GM23338 (cell line): Measurements from ENCODE around the gene DDA1. TPM values are rescaled to one million over a fixed set of nuclear protein-coding genes. Genes with fewer than 3 reads are reported as not detected.

Experiments used
- ATAC-seq: fragments of 200-7000 bp; cut with Tn5 transposase; 3 replicates; pipeline ENCODE4 v1.9.1; 2020
- DNase-seq: peaks from one replicate; pipeline ENCODE4 v3.0.0-alpha.2; 2015; ENCODE audit warnings: low spot score
- H2AFZ ChIP-seq: fragments of 200-600 bp; sonication (generic); 2 replicates; pipeline ENCODE4 v1.8.0; 2016; ENCODE audit warnings: antibody characterized with exemption, mild to moderate bottlenecking, moderate library complexity
- H3F3A ChIP-seq: fragments of 200-600 bp; sonication (generic); replicated peaks from 2 replicates; pipeline ENCODE4 v1.8.0; 2017; ENCODE audit warnings: antibody characterized with exemption, mixed run types, low read depth
- H3K27ac ChIP-seq: fragments of 200-600 bp; sonication (generic); 2 replicates; pipeline ENCODE4 v1.6.1; 2016; ENCODE audit warnings: low read depth
- H3K27me3 ChIP-seq: fragments of 200-600 bp; sonication (generic); 2 replicates; pipeline ENCODE4 v1.8.0; 2016; ENCODE audit warnings: mild to moderate bottlenecking, mixed run types, moderate library complexity; ENCODE audit not compliant: insufficient read depth
- H3K36me3 ChIP-seq: fragments of 200-600 bp; sonication (generic); 2 replicates; pipeline ENCODE4 v1.8.0; 2016; ENCODE audit warnings: mild to moderate bottlenecking; ENCODE audit not compliant: insufficient read depth
- H3K4me1 ChIP-seq: fragments of 200-600 bp; sonication (generic); 2 replicates; pipeline ENCODE4 v1.8.0; 2016; ENCODE audit warnings: mild to moderate bottlenecking, moderate library complexity; ENCODE audit not compliant: insufficient read depth
- H3K4me2 ChIP-seq: fragments of 200-600 bp; sonication (generic); 2 replicates; pipeline ENCODE4 v1.7.1; 2017; ENCODE audit warnings: mixed run types
- H3K4me3 ChIP-seq: fragments of 200-600 bp; sonication (generic); 2 replicates; pipeline ENCODE4 v1.6.1; 2016; ENCODE audit warnings: mixed run types
- H3K79me2 ChIP-seq: fragments of 200-600 bp; sonication (generic); replicated peaks from 2 replicates; pipeline ENCODE4 v1.8.0; 2017; ENCODE audit warnings: mild to moderate bottlenecking; ENCODE audit not compliant: insufficient read depth
- H3K9me2 ChIP-seq: fragments of 200-600 bp; sonication (generic); 2 replicates; pipeline ENCODE4 v1.8.0; 2017; ENCODE audit not compliant: insufficient read depth
- H4K20me1 ChIP-seq: fragments of 200-600 bp; sonication (generic); replicated peaks from 2 replicates; pipeline ENCODE4 v1.8.0; 2017; ENCODE audit warnings: mild to moderate bottlenecking; ENCODE audit not compliant: insufficient read depth
- H3K27ac Mint-ChIP-seq: 2 replicates; pipeline ENCODE4 v1.8.0; 2020; ENCODE audit warnings: inconsistent platforms, mild to moderate bottlenecking, moderate library complexity, mixed read lengths
- H3K27me3 Mint-ChIP-seq: 3 replicates; pipeline ENCODE4 v1.8.0; 2022; ENCODE audit warnings: low read depth, mild to moderate bottlenecking, moderate library complexity, mixed read lengths, inconsistent platforms; ENCODE audit not compliant: insufficient read depth, poor library complexity
- H3K36me3 Mint-ChIP-seq: 3 replicates; pipeline ENCODE4 v1.8.0; 2021; ENCODE audit warnings: low read depth, mild to moderate bottlenecking, inconsistent platforms, moderate library complexity, mixed read lengths
- H3K4me1 Mint-ChIP-seq: 3 replicates; pipeline ENCODE4 v1.8.0; 2020; ENCODE audit warnings: mild to moderate bottlenecking, inconsistent platforms, mixed read lengths
- H3K4me3 Mint-ChIP-seq: 3 replicates; pipeline ENCODE4 v1.8.0; 2021; ENCODE audit warnings: moderate library complexity, mild to moderate bottlenecking, inconsistent platforms, mixed read lengths
- H3K9me3 Mint-ChIP-seq: 3 replicates; pipeline ENCODE4 v1.8.0; 2020; ENCODE audit warnings: moderate library complexity, mild to moderate bottlenecking, inconsistent platforms, mixed read lengths
- CREB1 ChIP-seq: fragments of 250-450 bp; sonication (Bioruptor Pico); IDR thresholded peaks from 2 replicates; pipeline ENCODE4 v1.5.0; 2020; ENCODE audit warnings: low read depth, mild to moderate bottlenecking, moderate library complexity
- EZH2phosphoT487 ChIP-seq: fragments of 200-600 bp; sonication (generic); IDR thresholded peaks from one replicate; pipeline ENCODE4 v1.8.1; 2018; ENCODE audit warnings: antibody characterized with exemption; ENCODE audit not compliant: unreplicated experiment
- JUNB ChIP-seq: IDR thresholded peaks from one replicate; pipeline ENCODE4 v1.6.1; 2016; ENCODE audit warnings: antibody characterized with exemption; ENCODE audit not compliant: unreplicated experiment
- NANOG ChIP-seq: IDR thresholded peaks from 2 replicates; pipeline ENCODE4 v1.6.1; 2016; ENCODE audit warnings: antibody characterized with exemption, borderline replicate concordance
- POLR2AphosphoS5 ChIP-seq: IDR thresholded peaks from 2 replicates; pipeline ENCODE4 v1.6.1; 2016; ENCODE audit warnings: antibody characterized with exemption, low read depth
- STAT1 ChIP-seq: IDR thresholded peaks from one replicate; pipeline ENCODE4 v1.6.1; 2016; ENCODE audit warnings: antibody characterized with exemption; ENCODE audit not compliant: unreplicated experiment
- ZNF114 ChIP-seq: fragments of 250-450 bp; sonication (Bioruptor Pico); IDR thresholded peaks from 2 replicates; pipeline ENCODE4 v1.5.0; 2020; ENCODE audit warnings: mild to moderate bottlenecking, moderate library complexity
- ZNF331 ChIP-seq: fragments of 250-450 bp; sonication (Bioruptor Pico); IDR thresholded peaks from 2 replicates; pipeline ENCODE4 v1.5.0; 2020; ENCODE audit warnings: low read depth, mild to moderate bottlenecking, moderate library complexity
- polyA plus RNA-seq: library from polyadenylated mRNA; unstranded; fragments of >200 nt; fragmentation: Nextera tagmentation; extraction: Ambion mirVana; gene quantifications from 2 replicates; pipeline ENCODE4 v1.2.1, GENCODE V29; 2016
- total RNA-seq: library from RNA; depleted of rRNA; stranded (reverse); fragments of >200 nt; shearing (Covaris generic); gene quantifications from 2 replicates; pipeline ENCODE4 v1.2.3, GENCODE V29; 2014
- TF ChIP-seq, protein P1 (sequence below): IDR thresholded peaks from one replicate; pipeline ENCODE4 v1.6.1; 2018; ENCODE audit warnings: antibody characterized with exemption; ENCODE audit not compliant: unreplicated experiment
- TF ChIP-seq, protein P2 (sequence below), 2 experiments: fragments of 200-600 bp in 1 of 2; sonication (generic) in 1 of 2; conservative IDR thresholded peaks; 2 replicates each; pipeline versions ENCODE4 v1.5.1 to v1.6.1; 2016 to 2017; ENCODE audit warnings: antibody characterized with exemption in 2 of 2, low read depth in 2 of 2, mild to moderate bottlenecking in 2 of 2, moderate library complexity in 1 of 2
- TF ChIP-seq, protein P3 (sequence below): IDR thresholded peaks from 2 replicates; pipeline ENCODE4 v1.6.1; 2016; ENCODE audit warnings: antibody characterized with exemption

The DDA1 gene
- total and polyA plus RNA-seq, 2 experiments from 2014 or later = 34.6 to 107 TPM

DNA sequence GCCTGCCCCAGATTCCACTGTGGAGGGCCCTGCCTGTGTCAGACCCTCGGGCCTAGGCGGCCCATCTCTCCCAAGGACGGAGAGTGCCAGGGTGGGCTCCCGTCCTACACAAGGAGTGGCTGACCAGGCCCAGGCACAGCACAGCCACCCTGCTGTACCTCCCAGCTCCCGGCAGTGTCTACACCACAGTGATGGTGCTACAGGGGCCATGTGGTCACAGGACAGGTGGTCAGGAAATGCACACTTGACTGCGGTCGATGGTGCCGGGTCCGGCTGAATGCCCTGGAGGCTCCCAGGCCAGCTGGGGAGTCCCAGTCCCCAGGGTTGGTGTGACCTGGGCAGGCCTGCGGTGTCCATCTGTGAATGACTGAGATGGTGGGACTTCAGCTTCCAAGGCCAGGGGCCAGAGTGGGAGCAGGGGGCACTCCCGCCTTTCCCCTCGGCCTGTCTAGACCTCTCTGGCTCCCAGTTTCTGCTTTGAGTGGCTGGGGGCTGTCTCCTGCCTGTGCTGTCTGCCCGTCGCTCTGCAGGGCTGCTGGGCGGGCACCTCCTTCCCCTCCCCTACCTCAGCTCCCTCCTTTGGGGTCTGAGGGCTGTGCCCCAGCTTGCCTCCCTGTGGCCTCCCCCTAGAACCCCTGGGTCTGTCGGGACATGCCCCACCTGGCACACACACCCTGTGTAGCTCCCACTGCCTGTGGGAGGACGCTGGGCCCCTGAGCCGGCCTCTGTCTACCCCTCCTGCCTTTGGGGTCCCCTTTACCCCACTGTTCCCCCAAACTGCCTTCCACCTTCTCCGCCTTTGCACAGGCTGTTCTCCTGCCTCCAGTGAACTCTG, 12.5 kb downstream of the DDA1 start:
- H3K27ac ChIP-seq = peak overlapping the region; percentile 88
- H3K9me2 ChIP-seq = no peaks in the 10 kb centered on the region
- ATAC-seq (peak; percentile 6; the same call in 1 of the 3 replicates), DNase-seq (no peak)
- no peak overlapping the region for H3K4me3 ChIP-seq
- H4K20me1 ChIP-seq = no peaks in the 10 kb centered on the region; the same call in 1 of the 2 replicates
- Mint-ChIP-seq H3K9me3 (no peaks in the 10 kb centered on the region; the same call in 2 of the 3 replicates), H3K27ac (peak overlapping the region; percentile 70), H3K36me3 (peaks cover 35% of the 10 kb centered on the region), H3K4me1 (peaks cover 15% of the 10 kb centered on the region), H3K4me3 (no peak overlapping the region), H3K27me3 (peaks cover 21% of the 10 kb centered on the region)
- H3K4me2 ChIP-seq = no peak overlapping the region
- no peaks in the 10 kb centered on the region for H3K27me3 ChIP-seq
- peaks cover 19% of the 10 kb centered on the region for H3F3A ChIP-seq
- H3K36me3 ChIP-seq = peaks cover 5% of the 10 kb centered on the region; the same call in 1 of the 2 replicates
- peaks cover 18% of the 10 kb centered on the region for H3K4me1 ChIP-seq
- H2AFZ ChIP-seq = no peak overlapping the region
- TF ChIP-seq, protein P1, sequence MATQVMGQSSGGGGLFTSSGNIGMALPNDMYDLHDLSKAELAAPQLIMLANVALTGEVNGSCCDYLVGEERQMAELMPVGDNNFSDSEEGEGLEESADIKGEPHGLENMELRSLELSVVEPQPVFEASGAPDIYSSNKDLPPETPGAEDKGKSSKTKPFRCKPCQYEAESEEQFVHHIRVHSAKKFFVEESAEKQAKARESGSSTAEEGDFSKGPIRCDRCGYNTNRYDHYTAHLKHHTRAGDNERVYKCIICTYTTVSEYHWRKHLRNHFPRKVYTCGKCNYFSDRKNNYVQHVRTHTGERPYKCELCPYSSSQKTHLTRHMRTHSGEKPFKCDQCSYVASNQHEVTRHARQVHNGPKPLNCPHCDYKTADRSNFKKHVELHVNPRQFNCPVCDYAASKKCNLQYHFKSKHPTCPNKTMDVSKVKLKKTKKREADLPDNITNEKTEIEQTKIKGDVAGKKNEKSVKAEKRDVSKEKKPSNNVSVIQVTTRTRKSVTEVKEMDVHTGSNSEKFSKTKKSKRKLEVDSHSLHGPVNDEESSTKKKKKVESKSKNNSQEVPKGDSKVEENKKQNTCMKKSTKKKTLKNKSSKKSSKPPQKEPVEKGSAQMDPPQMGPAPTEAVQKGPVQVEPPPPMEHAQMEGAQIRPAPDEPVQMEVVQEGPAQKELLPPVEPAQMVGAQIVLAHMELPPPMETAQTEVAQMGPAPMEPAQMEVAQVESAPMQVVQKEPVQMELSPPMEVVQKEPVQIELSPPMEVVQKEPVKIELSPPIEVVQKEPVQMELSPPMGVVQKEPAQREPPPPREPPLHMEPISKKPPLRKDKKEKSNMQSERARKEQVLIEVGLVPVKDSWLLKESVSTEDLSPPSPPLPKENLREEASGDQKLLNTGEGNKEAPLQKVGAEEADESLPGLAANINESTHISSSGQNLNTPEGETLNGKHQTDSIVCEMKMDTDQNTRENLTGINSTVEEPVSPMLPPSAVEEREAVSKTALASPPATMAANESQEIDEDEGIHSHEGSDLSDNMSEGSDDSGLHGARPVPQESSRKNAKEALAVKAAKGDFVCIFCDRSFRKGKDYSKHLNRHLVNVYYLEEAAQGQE = no peak
- no peak for TF ChIP-seq NANOG
- no peak for TF ChIP-seq JUNB
- no peak for TF ChIP-seq ZNF331 (CRISPR knock-in tag)
- H3K79me2 ChIP-seq = no peaks in the 10 kb centered on the region

DNA sequence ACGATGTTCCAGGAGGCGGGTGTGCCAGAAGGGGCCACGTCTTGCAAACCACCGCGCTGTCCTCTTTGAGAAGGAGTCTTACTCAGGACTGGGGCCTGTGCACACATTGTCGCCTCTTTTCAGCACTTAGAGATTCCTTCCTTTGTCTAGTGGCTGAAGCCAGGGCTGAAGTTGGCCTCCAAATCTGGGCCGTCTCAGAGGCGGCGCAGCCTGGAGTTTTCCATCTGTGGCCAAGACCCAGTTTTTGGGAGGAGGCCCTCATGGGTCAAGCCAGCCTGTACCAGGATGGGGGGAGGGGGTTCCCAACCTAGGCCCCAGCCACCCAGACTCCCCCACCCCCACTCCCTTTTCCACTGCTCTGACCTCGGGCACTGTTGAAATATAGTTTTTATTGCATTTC, 13.5 kb downstream of the DDA1 start:
- DNase-seq = no peak
- Histone ChIP-seq H3K27ac (peak overlapping the region; percentile 88), H2AFZ (no peak overlapping the region), H4K20me1 (no peaks in the 10 kb centered on the region; the same call in 1 of the 2 replicates), H3K36me3 (peaks cover 5% of the 10 kb centered on the region; the same call in 1 of the 2 replicates), H3K4me3 (peak overlapping the region; percentile 32; the same call in 1 of the 2 replicates), H3K9me2 (no peaks in the 10 kb centered on the region), H3K4me2 (peak overlapping the region; percentile 51), H3K79me2 (no peaks in the 10 kb centered on the region), H3K27me3 (no peaks in the 10 kb centered on the region), H3F3A (peaks cover 28% of the 10 kb centered on the region), H3K4me1 (peaks cover 25% of the 10 kb centered on the region)
- no peak for ATAC-seq
- TF ChIP-seq, protein P1 = no peak
- TF ChIP-seq, protein P2, sequence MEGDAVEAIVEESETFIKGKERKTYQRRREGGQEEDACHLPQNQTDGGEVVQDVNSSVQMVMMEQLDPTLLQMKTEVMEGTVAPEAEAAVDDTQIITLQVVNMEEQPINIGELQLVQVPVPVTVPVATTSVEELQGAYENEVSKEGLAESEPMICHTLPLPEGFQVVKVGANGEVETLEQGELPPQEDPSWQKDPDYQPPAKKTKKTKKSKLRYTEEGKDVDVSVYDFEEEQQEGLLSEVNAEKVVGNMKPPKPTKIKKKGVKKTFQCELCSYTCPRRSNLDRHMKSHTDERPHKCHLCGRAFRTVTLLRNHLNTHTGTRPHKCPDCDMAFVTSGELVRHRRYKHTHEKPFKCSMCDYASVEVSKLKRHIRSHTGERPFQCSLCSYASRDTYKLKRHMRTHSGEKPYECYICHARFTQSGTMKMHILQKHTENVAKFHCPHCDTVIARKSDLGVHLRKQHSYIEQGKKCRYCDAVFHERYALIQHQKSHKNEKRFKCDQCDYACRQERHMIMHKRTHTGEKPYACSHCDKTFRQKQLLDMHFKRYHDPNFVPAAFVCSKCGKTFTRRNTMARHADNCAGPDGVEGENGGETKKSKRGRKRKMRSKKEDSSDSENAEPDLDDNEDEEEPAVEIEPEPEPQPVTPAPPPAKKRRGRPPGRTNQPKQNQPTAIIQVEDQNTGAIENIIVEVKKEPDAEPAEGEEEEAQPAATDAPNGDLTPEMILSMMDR (conservative IDR thresholded peaks at IDR 0.05; ENCODE audit: low read depth in 2 of 2) = no peak
- TF ChIP-seq EZH2phosphoT487 = no peak
- no peak for TF ChIP-seq ZNF114
- TF ChIP-seq, protein P3, sequence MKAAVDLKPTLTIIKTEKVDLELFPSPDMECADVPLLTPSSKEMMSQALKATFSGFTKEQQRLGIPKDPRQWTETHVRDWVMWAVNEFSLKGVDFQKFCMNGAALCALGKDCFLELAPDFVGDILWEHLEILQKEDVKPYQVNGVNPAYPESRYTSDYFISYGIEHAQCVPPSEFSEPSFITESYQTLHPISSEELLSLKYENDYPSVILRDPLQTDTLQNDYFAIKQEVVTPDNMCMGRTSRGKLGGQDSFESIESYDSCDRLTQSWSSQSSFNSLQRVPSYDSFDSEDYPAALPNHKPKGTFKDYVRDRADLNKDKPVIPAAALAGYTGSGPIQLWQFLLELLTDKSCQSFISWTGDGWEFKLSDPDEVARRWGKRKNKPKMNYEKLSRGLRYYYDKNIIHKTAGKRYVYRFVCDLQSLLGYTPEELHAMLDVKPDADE = no peak
- no peak for TF ChIP-seq ZNF331 (CRISPR knock-in tag)
- TF ChIP-seq POLR2AphosphoS5 = no peak
- TF ChIP-seq CREB1 = no peak
- TF ChIP-seq STAT1 = no peak
- TF ChIP-seq NANOG = no peak
- peaks cover 32% of the 10 kb centered on the region for H3K36me3 Mint-ChIP-seq
- peaks cover 20% of the 10 kb centered on the region for H3K4me1 Mint-ChIP-seq
- H3K4me3 Mint-ChIP-seq = no peak overlapping the region
- peaks cover 24% of the 10 kb centered on the region for H3K27me3 Mint-ChIP-seq
- H3K27ac Mint-ChIP-seq = peak overlapping the region; percentile 70
- H3K9me3 Mint-ChIP-seq = no peaks in the 10 kb centered on the region; the same call in 2 of the 3 replicates
